ENCODE data around the gene SEC22C. TPM values are rescaled to one million over a fixed set of nuclear protein-coding genes. Genes with fewer than 3 reads are reported as not detected.

Gene SEC22C
- total and polyA plus RNA-seq, 2 of the 4 experiments (the other 2 are of a cell fraction): 24.0 to 43.9 TPM

- POLR2A ChIA-PET (ENCODE audit: unreplicated experiment): no interaction called here
- Histone ChIP-seq H3K79me1 (ENCODE audit: low read depth in 1 of 2, low read length in 2 of 2) (no peaks in the 10 kb centered on the region), H3K4me3 (ENCODE audit: insufficient read depth, low read depth, low read length) (no peak overlapping the region), H2BK15ac (ENCODE audit: low read depth, low read length) (no peak overlapping the region), H3K56ac (ENCODE audit: extremely low read depth, insufficient read depth, low read length) (no peak overlapping the region), H3K36me3 (ENCODE audit: control insufficient read depth, insufficient read depth, low read length) (no peaks in the 10 kb centered on the region), H3K4ac (ENCODE audit: low read depth, low read length) (no peak overlapping the region), H3K9ac (ENCODE audit: low read depth, low read length) (no peak overlapping the region), H4K20me1 (ENCODE audit: insufficient read depth, low read length) (no peaks in the 10 kb centered on the region), H3K4me2 (ENCODE audit: low read depth, low read length) (no peak overlapping the region), H2BK120ac (ENCODE audit: low read depth, low read length) (no peak overlapping the region), H4K8ac (ENCODE audit: low read depth in 2 of 2, low read length in 2 of 2) (no peak overlapping the region), H2BK5ac (ENCODE audit: low read depth, low read length, poor library complexity, severe bottlenecking) (no peak overlapping the region), H3K18ac (ENCODE audit: low read depth, low read length) (no peak overlapping the region), H4K5ac (ENCODE audit: low read depth, low read length) (no peak overlapping the region), H2AK5ac (ENCODE audit: low read depth, low read length) (no peak overlapping the region), H2BK20ac (ENCODE audit: low read depth, low read length) (no peak overlapping the region), H3K27me3 (ENCODE audit: control insufficient read depth, insufficient read depth, low read length) (peaks cover 29% of the 10 kb centered on the region), H3K14ac (replicated peaks; ENCODE audit: low read depth, low read length) (no peak overlapping the region), H3K9me1 (ENCODE audit: insufficient read depth, low read length) (no peaks in the 10 kb centered on the region), H2AFZ (replicated peaks; ENCODE audit: low read length, poor library complexity) (peak overlapping the region; percentile 21), H3K9me3 (ENCODE audit: control insufficient read depth, insufficient read depth, low read length) (no peaks in the 10 kb centered on the region), H3K4me1 (ENCODE audit: control insufficient read depth, insufficient read depth, low read length) (no peaks in the 10 kb centered on the region), H3K23ac (ENCODE audit: low read depth, low read length) (no peak overlapping the region), H3K27ac (ENCODE audit: insufficient read depth, low read length) (no peak overlapping the region), H2AK9ac (replicated peaks; ENCODE audit: low read depth, low read length, poor library complexity) (no peak overlapping the region), H4K91ac (ENCODE audit: insufficient read depth, low read depth, low read length) (no peak overlapping the region)
- in situ Hi-C loops (cut with MboI; ENCODE audit: low sequenced_read_pairs) (no loop called here), dilution Hi-C loops (cut with HindIII; ENCODE audit: low sequenced_read_pairs, unreplicated experiment) (no loop called here), intact Hi-C loops (cut with micrococcal nuclease) (no loop called here)
- CTCF ChIA-PET: interaction anchor here (0.9 kb wide), 1 partner anchor 36 kb away, joined by 3 read pairs; no protein-coding TSS in a partner anchor
- no peak for TF ChIP-seq BHLHE40 (IDR thresholded peaks at IDR 0.05; ENCODE audit: low read depth, low read length)
- no peak for TF ChIP-seq MAFK (IDR thresholded peaks at IDR 0.05; ENCODE audit: low read depth, low read length)
- no peak for TF ChIP-seq CEBPB (IDR thresholded peaks at IDR 0.05; ENCODE audit: low read depth, low read length)
- no peak for TF ChIP-seq NFE2L2 (IDR thresholded peaks at IDR 0.05; ENCODE audit: low read depth, low read length)
- TF ChIP-seq SMC3 (IDR thresholded peaks at IDR 0.05; ENCODE audit: low read depth, low read length): no peak
- TF ChIP-seq RAD21 (IDR thresholded peaks at IDR 0.05; ENCODE audit: low read length): no peak
- no TSS peak for BruUV-seq (replicated peaks)
- DNase-seq (no peak), ATAC-seq (ENCODE audit: low read depth) (no peak)
- WGBS, 2 experiments (ENCODE audit: extremely low coverage in 2 of 2, insufficient read length in 1 of 2): no CpG with 5 or more reads among the region's 3 CpGs
Observed at GRCh38 chr3:42509111-42509510, 72.7 kb downstream of the SEC22C start.

All from IMR-90 (cell line).